ENCODE measurements around the gene PIGV.

- no peak for TF ChIP-seq CTCF (IDR thresholded peaks at IDR 0.05)
- no peak for TF ChIP-seq POLR2A (IDR thresholded peaks at IDR 0.05)
Measured at GRCh38 chr1:26781206-26781825, 6.4 kb upstream of the PIGV start.

All from adrenal gland (tissue), 5 donors.